Suprapubic skin (tissue), 4 donors: ENCODE measurements around the gene USP32. TPM values are rescaled to one million over a fixed set of nuclear protein-coding genes. Genes with fewer than 3 reads are reported as not detected.

Experiments
- DNase-seq, 2 donors: peaks; one replicate each; pipeline ENCODE4 v3.0.0-alpha.2; 2019; ENCODE audit warnings: low spot score in 2 of 2
- H3K27ac ChIP-seq: fragments of 200-600 bp; sonication (generic); one replicate; pipeline ENCODE4 v1.5.1; 2019
- H3K27me3 ChIP-seq: fragments of 200-600 bp; sonication (generic); one replicate; pipeline ENCODE4 v1.5.1; 2019
- H3K36me3 ChIP-seq: fragments of 200-600 bp; sonication (generic); one replicate; pipeline ENCODE4 v1.5.1; 2019
- H3K4me1 ChIP-seq: fragments of 200-600 bp; sonication (generic); one replicate; pipeline ENCODE4 v1.5.1; 2019
- H3K4me3 ChIP-seq: fragments of 200-600 bp; sonication (generic); one replicate; pipeline ENCODE4 v1.5.1; 2019; ENCODE audit warnings: mild to moderate bottlenecking
- H3K9me3 ChIP-seq: fragments of 200-600 bp; sonication (generic); one replicate; pipeline ENCODE4 v1.5.1; 2019
- EP300 ChIP-seq: sonication (generic); formaldehyde crosslinking; IDR thresholded peaks from one replicate; pipeline ENCODE4 v1.6.1; 2017; ENCODE audit warnings: antibody characterized with exemption
- POLR2A ChIP-seq, 2 donors: fragments of 450-650 bp; IDR thresholded peaks; one replicate each; pipeline ENCODE4 v1.6.1; 2017; ENCODE audit warnings: antibody characterized with exemption in 2 of 2, mild to moderate bottlenecking in 2 of 2, moderate library complexity in 2 of 2
- POLR2AphosphoS5 ChIP-seq, 3 donors: sonication (generic); formaldehyde crosslinking; IDR thresholded peaks; one replicate each; pipeline ENCODE4 v1.6.1; 2017; ENCODE audit warnings: antibody characterized with exemption in 3 of 3
- WGBS: methylation state at CpG from one replicate; pipeline ENCODE4 v1.1.5; 2018; 5-methylcytosine and 5-hydroxymethylcytosine counted together
- total RNA-seq, 4 donors: library from RNA; depleted of rRNA; stranded (reverse); fragments of >200 nt; gene quantifications; one replicate each; pipeline ENCODE4 v1.1.0, GENCODE V29; 2016
- TF ChIP-seq, protein P1 (sequence below), 2 donors: fragments of 200-600 bp in 1 of 2; fragments of 450-650 bp in 1 of 2; sonication (generic) in 1 of 2; IDR thresholded peaks; one replicate each; pipeline ENCODE4 v1.5.1; 2016 to 2019; ENCODE audit warnings: antibody characterized with exemption in 2 of 2, mild to moderate bottlenecking in 1 of 2, moderate library complexity in 1 of 2

USP32 gene
- total RNA-seq, 4 donors from 2014 or later: 58.3 to 74.5 (median 62.0) TPM

DNA sequence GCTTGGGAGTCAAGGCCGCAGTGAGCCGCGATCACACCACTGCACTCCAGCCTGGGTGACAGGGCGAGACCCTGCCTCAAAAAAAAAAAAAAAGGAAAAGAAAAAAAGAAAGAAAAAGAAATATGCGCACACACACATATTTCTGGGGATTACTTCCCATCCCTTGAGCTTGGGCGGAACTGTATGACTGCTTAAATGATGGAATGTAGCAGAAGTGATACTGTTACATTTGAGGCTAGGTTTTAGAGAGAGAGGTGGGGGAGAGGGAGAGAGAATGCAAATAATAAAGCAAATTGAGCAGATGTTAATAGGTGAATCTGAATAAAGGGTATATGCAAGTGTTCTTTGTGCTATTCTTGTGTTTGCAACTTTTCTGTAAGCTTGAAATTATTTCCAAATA lies 12.0 kb upstream of the USP32 start:
- WGBS: 89% methylated on average over 6 of the region's 6 CpGs
- DNase-seq: no peak
- TF ChIP-seq EP300 (no peak), POLR2AphosphoS5 (IDR thresholded peaks at IDR 0.05) (no peak), POLR2A (IDR thresholded peaks at IDR 0.05) (no peak)
- TF ChIP-seq, protein P1, sequence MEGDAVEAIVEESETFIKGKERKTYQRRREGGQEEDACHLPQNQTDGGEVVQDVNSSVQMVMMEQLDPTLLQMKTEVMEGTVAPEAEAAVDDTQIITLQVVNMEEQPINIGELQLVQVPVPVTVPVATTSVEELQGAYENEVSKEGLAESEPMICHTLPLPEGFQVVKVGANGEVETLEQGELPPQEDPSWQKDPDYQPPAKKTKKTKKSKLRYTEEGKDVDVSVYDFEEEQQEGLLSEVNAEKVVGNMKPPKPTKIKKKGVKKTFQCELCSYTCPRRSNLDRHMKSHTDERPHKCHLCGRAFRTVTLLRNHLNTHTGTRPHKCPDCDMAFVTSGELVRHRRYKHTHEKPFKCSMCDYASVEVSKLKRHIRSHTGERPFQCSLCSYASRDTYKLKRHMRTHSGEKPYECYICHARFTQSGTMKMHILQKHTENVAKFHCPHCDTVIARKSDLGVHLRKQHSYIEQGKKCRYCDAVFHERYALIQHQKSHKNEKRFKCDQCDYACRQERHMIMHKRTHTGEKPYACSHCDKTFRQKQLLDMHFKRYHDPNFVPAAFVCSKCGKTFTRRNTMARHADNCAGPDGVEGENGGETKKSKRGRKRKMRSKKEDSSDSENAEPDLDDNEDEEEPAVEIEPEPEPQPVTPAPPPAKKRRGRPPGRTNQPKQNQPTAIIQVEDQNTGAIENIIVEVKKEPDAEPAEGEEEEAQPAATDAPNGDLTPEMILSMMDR (IDR thresholded peaks at IDR 0.05): no peak
- no peaks in the 10 kb centered on the region for H3K36me3 ChIP-seq
- H3K9me3 ChIP-seq: no peaks in the 10 kb centered on the region
- no peaks in the 10 kb centered on the region for H3K27me3 ChIP-seq
- H3K4me3 ChIP-seq: no peak overlapping the region
- H3K27ac ChIP-seq: no peak overlapping the region
- H3K4me1 ChIP-seq: no peaks in the 10 kb centered on the region

DNA sequence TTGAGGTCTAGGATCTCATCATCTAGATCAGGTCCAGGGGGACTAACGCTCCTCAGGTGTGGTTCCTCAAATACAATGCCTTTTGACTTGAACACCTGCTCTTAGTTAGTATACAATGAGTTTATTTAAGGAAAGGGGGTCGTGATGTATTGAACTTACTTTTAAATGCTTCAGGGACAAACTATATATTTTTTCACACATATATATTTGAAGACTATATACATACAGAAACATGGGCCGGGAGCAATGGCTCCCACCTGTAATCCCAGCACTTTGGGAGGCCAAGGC lies 11.5 kb upstream of the USP32 start:
- TF ChIP-seq POLR2AphosphoS5 (IDR thresholded peaks at IDR 0.05) (no peak), POLR2A (IDR thresholded peaks at IDR 0.05) (no peak), EP300 (no peak)
- TF ChIP-seq, protein P1 (IDR thresholded peaks at IDR 0.05): no peak
- Histone ChIP-seq H3K27ac (no peak overlapping the region), H3K4me1 (no peaks in the 10 kb centered on the region), H3K36me3 (no peaks in the 10 kb centered on the region), H3K4me3 (no peak overlapping the region), H3K9me3 (no peaks in the 10 kb centered on the region), H3K27me3 (no peaks in the 10 kb centered on the region)
- DNase-seq: no peak
- WGBS: 90% methylated on average over 3 of the region's 3 CpGs

DNA sequence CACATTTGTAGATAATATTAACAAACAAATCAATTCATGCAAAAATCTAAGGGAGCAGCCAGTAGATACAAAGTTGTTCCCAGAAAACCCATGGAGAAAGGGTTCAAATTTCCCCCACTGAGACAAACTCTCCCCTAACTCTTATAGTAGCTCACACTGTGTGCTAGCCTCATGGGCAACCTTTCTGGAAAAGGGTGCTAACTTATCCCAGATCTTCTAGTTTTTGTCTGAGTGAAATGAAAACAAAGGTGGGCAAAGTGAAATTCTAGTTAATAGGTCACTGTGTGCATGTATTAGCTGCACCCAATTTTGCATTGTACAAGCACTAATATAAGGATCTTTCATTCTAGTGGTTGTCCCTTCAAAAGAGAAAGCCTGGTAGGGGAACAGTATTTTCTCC lies 9.9 kb upstream of the USP32 start:
- Histone ChIP-seq H3K9me3 (no peaks in the 10 kb centered on the region), H3K36me3 (no peaks in the 10 kb centered on the region), H3K4me3 (no peak overlapping the region), H3K4me1 (no peaks in the 10 kb centered on the region), H3K27ac (no peak overlapping the region), H3K27me3 (no peaks in the 10 kb centered on the region)
- no peak for DNase-seq
- TF ChIP-seq POLR2AphosphoS5 (IDR thresholded peaks at IDR 0.05) (no peak), POLR2A (IDR thresholded peaks at IDR 0.05) (no peak)
- TF ChIP-seq, protein P1 (IDR thresholded peaks at IDR 0.05): no peak

DNA sequence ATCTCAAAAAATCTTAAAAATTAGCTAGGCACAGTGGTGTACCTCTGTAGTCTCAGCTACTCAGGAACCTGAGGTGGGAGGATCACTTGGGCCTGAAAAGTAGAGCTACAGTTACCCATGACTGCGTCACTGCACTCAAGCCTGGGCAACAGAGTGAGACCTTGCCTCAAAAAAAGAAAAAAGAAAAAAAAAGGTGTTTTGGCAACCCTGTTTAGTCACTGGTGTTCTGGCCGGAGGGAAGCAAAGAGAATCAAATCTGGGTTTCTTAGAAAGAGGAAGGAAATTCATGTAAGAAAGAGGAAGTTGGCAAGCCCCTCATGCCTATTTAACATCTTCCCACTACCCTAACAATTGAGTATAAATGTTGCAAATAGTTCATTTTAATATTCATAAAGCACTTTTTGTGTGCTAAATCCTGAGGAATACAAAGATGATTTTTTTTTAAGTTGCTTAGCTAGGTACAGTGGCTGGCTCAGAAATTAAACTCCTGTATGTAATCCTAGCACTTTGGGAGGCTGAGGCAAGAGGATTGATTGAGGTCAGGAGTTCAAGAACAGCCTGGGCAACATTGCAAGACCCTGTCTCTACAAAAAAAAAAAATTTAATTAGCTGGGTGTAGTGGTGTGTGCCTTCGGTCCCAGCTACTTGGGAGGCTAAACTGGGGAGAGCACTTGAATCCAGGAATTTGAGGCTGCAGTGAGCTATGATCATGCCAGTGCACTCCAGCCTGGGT lies 6.5 kb upstream of the USP32 start:
- Histone ChIP-seq H3K4me1 (peaks cover 4% of the 10 kb centered on the region), H3K9me3 (no peaks in the 10 kb centered on the region), H3K27ac (peak overlapping the region; percentile 15), H3K27me3 (no peaks in the 10 kb centered on the region), H3K4me3 (no peak overlapping the region), H3K36me3 (no peaks in the 10 kb centered on the region)
- no peak for DNase-seq
- 75% methylated on average over 3 of the region's 3 CpGs for WGBS
- no peak for TF ChIP-seq POLR2AphosphoS5 (IDR thresholded peaks at IDR 0.05)
- TF ChIP-seq, protein P1 (IDR thresholded peaks at IDR 0.05): no peak
- no peak for TF ChIP-seq POLR2A (IDR thresholded peaks at IDR 0.05)
- no peak for TF ChIP-seq EP300

DNA sequence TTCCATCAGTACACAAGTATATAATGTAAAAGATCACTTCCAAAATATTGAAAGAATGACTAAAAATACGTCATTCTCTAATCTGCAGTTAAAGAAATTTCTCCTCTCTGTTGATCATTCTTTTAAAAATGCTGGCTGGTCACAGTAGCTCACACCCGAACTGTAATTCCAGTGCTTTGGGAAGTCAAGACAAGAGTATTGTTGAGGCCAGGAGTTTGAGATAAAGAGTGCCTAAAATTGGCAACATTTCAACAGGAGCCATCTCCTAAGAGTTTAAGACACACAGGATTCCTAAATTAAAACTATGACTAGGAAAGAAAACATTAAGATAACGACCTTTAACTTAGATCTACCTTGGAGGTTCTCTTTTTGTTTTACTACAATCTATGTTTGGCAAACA lies 4.5 kb upstream of the USP32 start:
- Histone ChIP-seq H3K4me1 (peaks cover 13% of the 10 kb centered on the region), H3K27ac (no peak overlapping the region), H3K9me3 (no peaks in the 10 kb centered on the region), H3K4me3 (no peak overlapping the region), H3K36me3 (no peaks in the 10 kb centered on the region), H3K27me3 (no peaks in the 10 kb centered on the region)
- DNase-seq: no peak
- TF ChIP-seq, protein P1 (IDR thresholded peaks at IDR 0.05): no peak
- TF ChIP-seq POLR2AphosphoS5 (IDR thresholded peaks at IDR 0.05): no peak
- 90% methylated on average over 3 of the region's 3 CpGs for WGBS
